Neural cell (in vitro differentiated cells): ENCODE results near the gene AP3B1.

ENCODE experiments used
- EP300 ChIP-seq: fragments of 450-650 bp; conservative IDR thresholded peaks from 2 replicates; pipeline ENCODE4 v1.6.1; 2014; ENCODE audit warnings: antibody characterized with exemption, mild to moderate bottlenecking, moderate library complexity; ENCODE audit not compliant: poor library complexity, severe bottlenecking
- EZH2 ChIP-seq: fragments of 200-600, 300-800 bp; shearing (Covaris generic), sonication (generic); IDR thresholded peaks from 2 replicates; pipeline ENCODE4 v1.6.1; 2014; ENCODE audit warnings: antibody characterized with exemption, low read length, borderline replicate concordance, mild to moderate bottlenecking; ENCODE audit not compliant: insufficient read depth, poor library complexity, severe bottlenecking
- MXI1 ChIP-seq: fragments of 450-650 bp; conservative IDR thresholded peaks from 2 replicates; pipeline ENCODE4 v1.6.1; 2014; ENCODE audit warnings: antibody characterized with exemption, mild to moderate bottlenecking; ENCODE audit not compliant: poor library complexity, severe bottlenecking
- POLR2AphosphoS5 ChIP-seq: IDR thresholded peaks from 2 replicates; pipeline ENCODE4 v1.6.1; 2012
- RAD21 ChIP-seq: fragments of 450-650 bp; conservative IDR thresholded peaks from 2 replicates; pipeline ENCODE4 v1.6.1; 2014; ENCODE audit warnings: antibody characterized with exemption, mild to moderate bottlenecking, moderate library complexity
- SMC3 ChIP-seq: fragments of 450-650 bp; conservative IDR thresholded peaks from 2 replicates; pipeline ENCODE4 v1.6.1; 2014; ENCODE audit warnings: antibody characterized with exemption, mild to moderate bottlenecking, moderate library complexity; ENCODE audit not compliant: poor library complexity
- TF ChIP-seq, protein P1 (sequence below): fragments of 450-650 bp; IDR thresholded peaks from 2 replicates; pipeline ENCODE4 v1.5.1; 2014; ENCODE audit warnings: antibody characterized with exemption, mild to moderate bottlenecking, moderate library complexity; ENCODE audit not compliant: poor library complexity, severe bottlenecking
- TF ChIP-seq, protein P2 (sequence below): IDR thresholded peaks from 2 replicates; pipeline ENCODE4 v1.6.1; 2012; ENCODE audit warnings: borderline replicate concordance

DNA sequence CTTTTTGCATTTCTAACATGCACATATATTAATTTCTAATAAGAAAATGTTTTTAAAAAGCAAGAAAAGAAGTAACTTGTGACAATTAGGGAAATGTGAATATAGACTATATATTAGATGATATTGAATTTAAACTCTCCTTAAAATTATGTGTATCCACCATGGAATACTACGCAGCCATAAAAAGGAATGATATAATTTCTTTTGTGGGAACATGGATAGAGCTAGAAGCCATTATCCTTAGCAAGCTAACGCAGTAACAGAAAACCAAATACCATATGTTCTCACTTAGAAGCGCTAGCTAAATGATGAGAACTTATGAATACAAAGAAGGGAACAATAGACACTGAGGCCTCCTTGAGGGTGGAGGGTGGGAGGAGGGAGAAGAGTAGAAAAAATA, 23.8 kb upstream of the AP3B1 start:
- TF ChIP-seq, protein P1, sequence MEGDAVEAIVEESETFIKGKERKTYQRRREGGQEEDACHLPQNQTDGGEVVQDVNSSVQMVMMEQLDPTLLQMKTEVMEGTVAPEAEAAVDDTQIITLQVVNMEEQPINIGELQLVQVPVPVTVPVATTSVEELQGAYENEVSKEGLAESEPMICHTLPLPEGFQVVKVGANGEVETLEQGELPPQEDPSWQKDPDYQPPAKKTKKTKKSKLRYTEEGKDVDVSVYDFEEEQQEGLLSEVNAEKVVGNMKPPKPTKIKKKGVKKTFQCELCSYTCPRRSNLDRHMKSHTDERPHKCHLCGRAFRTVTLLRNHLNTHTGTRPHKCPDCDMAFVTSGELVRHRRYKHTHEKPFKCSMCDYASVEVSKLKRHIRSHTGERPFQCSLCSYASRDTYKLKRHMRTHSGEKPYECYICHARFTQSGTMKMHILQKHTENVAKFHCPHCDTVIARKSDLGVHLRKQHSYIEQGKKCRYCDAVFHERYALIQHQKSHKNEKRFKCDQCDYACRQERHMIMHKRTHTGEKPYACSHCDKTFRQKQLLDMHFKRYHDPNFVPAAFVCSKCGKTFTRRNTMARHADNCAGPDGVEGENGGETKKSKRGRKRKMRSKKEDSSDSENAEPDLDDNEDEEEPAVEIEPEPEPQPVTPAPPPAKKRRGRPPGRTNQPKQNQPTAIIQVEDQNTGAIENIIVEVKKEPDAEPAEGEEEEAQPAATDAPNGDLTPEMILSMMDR = no peak
- TF ChIP-seq POLR2AphosphoS5 = no peak
- TF ChIP-seq EP300 = no peak
- no peak for TF ChIP-seq EZH2
- no peak for TF ChIP-seq SMC3
- TF ChIP-seq, protein P2, sequence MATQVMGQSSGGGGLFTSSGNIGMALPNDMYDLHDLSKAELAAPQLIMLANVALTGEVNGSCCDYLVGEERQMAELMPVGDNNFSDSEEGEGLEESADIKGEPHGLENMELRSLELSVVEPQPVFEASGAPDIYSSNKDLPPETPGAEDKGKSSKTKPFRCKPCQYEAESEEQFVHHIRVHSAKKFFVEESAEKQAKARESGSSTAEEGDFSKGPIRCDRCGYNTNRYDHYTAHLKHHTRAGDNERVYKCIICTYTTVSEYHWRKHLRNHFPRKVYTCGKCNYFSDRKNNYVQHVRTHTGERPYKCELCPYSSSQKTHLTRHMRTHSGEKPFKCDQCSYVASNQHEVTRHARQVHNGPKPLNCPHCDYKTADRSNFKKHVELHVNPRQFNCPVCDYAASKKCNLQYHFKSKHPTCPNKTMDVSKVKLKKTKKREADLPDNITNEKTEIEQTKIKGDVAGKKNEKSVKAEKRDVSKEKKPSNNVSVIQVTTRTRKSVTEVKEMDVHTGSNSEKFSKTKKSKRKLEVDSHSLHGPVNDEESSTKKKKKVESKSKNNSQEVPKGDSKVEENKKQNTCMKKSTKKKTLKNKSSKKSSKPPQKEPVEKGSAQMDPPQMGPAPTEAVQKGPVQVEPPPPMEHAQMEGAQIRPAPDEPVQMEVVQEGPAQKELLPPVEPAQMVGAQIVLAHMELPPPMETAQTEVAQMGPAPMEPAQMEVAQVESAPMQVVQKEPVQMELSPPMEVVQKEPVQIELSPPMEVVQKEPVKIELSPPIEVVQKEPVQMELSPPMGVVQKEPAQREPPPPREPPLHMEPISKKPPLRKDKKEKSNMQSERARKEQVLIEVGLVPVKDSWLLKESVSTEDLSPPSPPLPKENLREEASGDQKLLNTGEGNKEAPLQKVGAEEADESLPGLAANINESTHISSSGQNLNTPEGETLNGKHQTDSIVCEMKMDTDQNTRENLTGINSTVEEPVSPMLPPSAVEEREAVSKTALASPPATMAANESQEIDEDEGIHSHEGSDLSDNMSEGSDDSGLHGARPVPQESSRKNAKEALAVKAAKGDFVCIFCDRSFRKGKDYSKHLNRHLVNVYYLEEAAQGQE = no peak
- TF ChIP-seq MXI1 = no peak
- TF ChIP-seq RAD21 = no peak
